ENCODE data around the gene CIC.
"Not testable (repeated sequence)": the region's sequence is repeated elsewhere in the genome, so short reads cannot be mapped to it uniquely, and the experiment has no call there.

The CIC gene

GRCh38 chr19:42335971-42336370 is 66.9 kb downstream of the CIC start:
- no peak for DNase-seq

GRCh38 chr19:42339126-42339860 is 70.2 kb downstream of the CIC start:
- not testable (repeated sequence) for DNase-seq

- not testable (repeated sequence) for DNase-seq
Observed at GRCh38 chr19:42339922-42340321, 70.9 kb downstream of the CIC start.

- DNase-seq = no peak
Observed at GRCh38 chr19:42343344-42344110, 74.5 kb downstream of the CIC start.

GRCh38 chr19:42344336-42344893 is 75.4 kb downstream of the CIC start:
- DNase-seq = no peak
